ENCODE results near the gene ZMYND10.
A peak's percentile ranks its signal among the peaks of the same experiment; 100 is the strongest.

ZMYND10 gene

GRCh38 chr3:50327943-50328691 lies 17.4 kb downstream of the ZMYND10 start, which contains the start of gene TUSC2:
TSS of gene TUSC2 (minus strand) at chr3:50328223. CDS start at chr3:50328099, 124 bp downstream.
- TF ChIP-seq FOXP2 (optimal IDR thresholded peaks at IDR 0.05; ENCODE audit: borderline replicate concordance, extremely low read depth, extremely low read length, insufficient read depth): no peak
- peak; percentile 53 to 54; a peak in 2 of 4 replicates for TF ChIP-seq REST (IDR thresholded peaks at IDR 0.05; ENCODE audit: insufficient read depth in 1 of 2, low read depth in 2 of 2, low read length in 2 of 2)
- TF ChIP-seq TAF1 (IDR thresholded peaks at IDR 0.05; ENCODE audit: borderline replicate concordance, insufficient read depth, low read length): peak; percentile 78; the same call in 1 of the 2 replicates
- TF ChIP-seq SIN3A (IDR thresholded peaks at IDR 0.05; ENCODE audit: borderline replicate concordance, insufficient read depth, low read length): no peak; the same call in 1 of the 2 replicates
- peak; percentile 79 for TF ChIP-seq POLR2AphosphoS5 (IDR thresholded peaks at IDR 0.05; ENCODE audit: low read depth, low read length)

GRCh38 chr3:50327129-50327528 lies 18.4 kb downstream of the ZMYND10 start:
- TF ChIP-seq REST (IDR thresholded peaks at IDR 0.05; ENCODE audit: insufficient read depth in 1 of 2, low read depth in 2 of 2, low read length in 2 of 2) (no peak), TAF1 (IDR thresholded peaks at IDR 0.05; ENCODE audit: borderline replicate concordance, insufficient read depth, low read length) (no peak), FOXP2 (optimal IDR thresholded peaks at IDR 0.05; ENCODE audit: borderline replicate concordance, extremely low read depth, extremely low read length, insufficient read depth) (no peak), SIN3A (IDR thresholded peaks at IDR 0.05; ENCODE audit: borderline replicate concordance, insufficient read depth, low read length) (no peak), POLR2AphosphoS5 (IDR thresholded peaks at IDR 0.05; ENCODE audit: low read depth, low read length) (no peak)

GRCh38 chr3:50326182-50326541 lies 19.4 kb downstream of the ZMYND10 start:
- TF ChIP-seq SIN3A (IDR thresholded peaks at IDR 0.05; ENCODE audit: borderline replicate concordance, insufficient read depth, low read length) (no peak), FOXP2 (optimal IDR thresholded peaks at IDR 0.05; ENCODE audit: borderline replicate concordance, extremely low read depth, extremely low read length, insufficient read depth) (no peak)

- no peak for TF ChIP-seq FOXP2 (optimal IDR thresholded peaks at IDR 0.05; ENCODE audit: borderline replicate concordance, extremely low read depth, extremely low read length, insufficient read depth)
- no peak for TF ChIP-seq SIN3A (IDR thresholded peaks at IDR 0.05; ENCODE audit: borderline replicate concordance, insufficient read depth, low read length)
- no peak for TF ChIP-seq TAF1 (IDR thresholded peaks at IDR 0.05; ENCODE audit: borderline replicate concordance, insufficient read depth, low read length)
- no peak for TF ChIP-seq REST (IDR thresholded peaks at IDR 0.05; ENCODE audit: insufficient read depth in 1 of 2, low read depth in 2 of 2, low read length in 2 of 2)
- no peak for TF ChIP-seq POLR2AphosphoS5 (IDR thresholded peaks at IDR 0.05; ENCODE audit: low read depth, low read length)
These were observed 19.9 kb downstream of the ZMYND10 start for GRCh38 chr3:50325497-50326181.

GRCh38 chr3:50325113-50325480 lies 20.4 kb downstream of the ZMYND10 start:
- TF ChIP-seq SIN3A (IDR thresholded peaks at IDR 0.05; ENCODE audit: borderline replicate concordance, insufficient read depth, low read length): no peak
- no peak for TF ChIP-seq TAF1 (IDR thresholded peaks at IDR 0.05; ENCODE audit: borderline replicate concordance, insufficient read depth, low read length)
- no peak for TF ChIP-seq REST (IDR thresholded peaks at IDR 0.05; ENCODE audit: insufficient read depth in 1 of 2, low read depth in 2 of 2, low read length in 2 of 2)
- TF ChIP-seq POLR2AphosphoS5 (IDR thresholded peaks at IDR 0.05; ENCODE audit: low read depth, low read length): no peak
- no peak for TF ChIP-seq FOXP2 (optimal IDR thresholded peaks at IDR 0.05; ENCODE audit: borderline replicate concordance, extremely low read depth, extremely low read length, insufficient read depth)
